Stimulated activated naive CD8-positive, alpha-beta T cell treated with anti-CD3 and anti-CD28 coated beads, Interleukin-15, Interleukin-2, amounts not matched to agents 100 ng/mL and 50 ng/mL, for 24 hours (primary cell): ENCODE data around the gene IZUMO2.

Experiments
- H3K27ac Mint-ChIP-seq: one replicate; pipeline ENCODE4 v1.8.0; 2021; ENCODE audit warnings: mild to moderate bottlenecking, mixed read lengths
- H3K27me3 Mint-ChIP-seq: one replicate; pipeline ENCODE4 v1.8.0; 2021; ENCODE audit warnings: mixed read lengths
- H3K36me3 Mint-ChIP-seq: one replicate; pipeline ENCODE4 v1.8.0; 2021; ENCODE audit warnings: low read depth, mixed read lengths
- H3K4me1 Mint-ChIP-seq: one replicate; pipeline ENCODE4 v1.8.0; 2021; ENCODE audit warnings: low read depth, mixed read lengths
- H3K4me3 Mint-ChIP-seq: one replicate; pipeline ENCODE4 v1.8.0; 2021; ENCODE audit warnings: mild to moderate bottlenecking, mixed read lengths
- H3K9me3 Mint-ChIP-seq: one replicate; pipeline ENCODE4 v1.8.0; 2021; ENCODE audit warnings: mixed read lengths

Gene IZUMO2

GRCh38 chr19:50162988-50163387, at the start of gene IZUMO2:
Gene IZUMO2 (minus strand): TSS chr19:50163281. CDS start chr19:50163194, 87 bp downstream.
- H3K36me3 Mint-ChIP-seq: no peaks in the 10 kb centered on the region
- H3K27me3 Mint-ChIP-seq: peaks cover 13% of the 10 kb centered on the region
- no peak within 1 kb of the TSS for H3K4me3 Mint-ChIP-seq
- no peak within 1 kb of the TSS for H3K27ac Mint-ChIP-seq
- no peaks in the 10 kb centered on the region for H3K4me1 Mint-ChIP-seq
- no peaks in the 10 kb centered on the region for H3K9me3 Mint-ChIP-seq

- Mint-ChIP-seq H3K27ac (no peak overlapping the region), H3K36me3 (no peaks in the 10 kb centered on the region), H3K4me1 (no peaks in the 10 kb centered on the region), H3K9me3 (peaks cover 7% of the 10 kb centered on the region), H3K27me3 (peaks cover 12% of the 10 kb centered on the region), H3K4me3 (no peak overlapping the region)
These were observed 47.3 kb upstream of the IZUMO2 start for GRCh38 chr19:50210425-50210824.

GRCh38 chr19:50209131-50209530, 46.0 kb upstream of the IZUMO2 start:
- no peaks in the 10 kb centered on the region for H3K4me1 Mint-ChIP-seq
- H3K9me3 Mint-ChIP-seq: peaks cover 7% of the 10 kb centered on the region
- no peak overlapping the region for H3K4me3 Mint-ChIP-seq
- no peak overlapping the region for H3K27ac Mint-ChIP-seq
- no peaks in the 10 kb centered on the region for H3K36me3 Mint-ChIP-seq
- H3K27me3 Mint-ChIP-seq: peaks cover 21% of the 10 kb centered on the region

GRCh38 chr19:50207730-50208129, 44.6 kb upstream of the IZUMO2 start:
- Mint-ChIP-seq H3K27ac (no peak overlapping the region), H3K4me3 (no peak overlapping the region), H3K27me3 (peaks cover 26% of the 10 kb centered on the region), H3K4me1 (no peaks in the 10 kb centered on the region), H3K9me3 (peaks cover 7% of the 10 kb centered on the region), H3K36me3 (no peaks in the 10 kb centered on the region)

- Mint-ChIP-seq H3K4me3 (no peak overlapping the region), H3K27me3 (peaks cover 41% of the 10 kb centered on the region), H3K36me3 (no peaks in the 10 kb centered on the region), H3K27ac (no peak overlapping the region), H3K4me1 (no peaks in the 10 kb centered on the region), H3K9me3 (no peaks in the 10 kb centered on the region)
These were observed 43.1 kb upstream of the IZUMO2 start for GRCh38 chr19:50206191-50206590.

- no peak overlapping the region for H3K4me3 Mint-ChIP-seq
- H3K9me3 Mint-ChIP-seq: no peaks in the 10 kb centered on the region
- H3K36me3 Mint-ChIP-seq: no peaks in the 10 kb centered on the region
- no peak overlapping the region for H3K27ac Mint-ChIP-seq
- peaks cover 46% of the 10 kb centered on the region for H3K27me3 Mint-ChIP-seq
- H3K4me1 Mint-ChIP-seq: no peaks in the 10 kb centered on the region
These were observed 42.6 kb upstream of the IZUMO2 start for GRCh38 chr19:50205681-50206138.

- Mint-ChIP-seq H3K27ac (no peak overlapping the region), H3K27me3 (peaks cover 47% of the 10 kb centered on the region)
These were observed 42.0 kb upstream of the IZUMO2 start for GRCh38 chr19:50204811-50205675.

GRCh38 chr19:50204081-50204428, 41.0 kb upstream of the IZUMO2 start:
- peaks cover 54% of the 10 kb centered on the region for H3K27me3 Mint-ChIP-seq
- no peaks in the 10 kb centered on the region for H3K36me3 Mint-ChIP-seq
- H3K4me1 Mint-ChIP-seq: no peaks in the 10 kb centered on the region
- H3K27ac Mint-ChIP-seq: no peak overlapping the region
- H3K4me3 Mint-ChIP-seq: no peak overlapping the region
- H3K9me3 Mint-ChIP-seq: no peaks in the 10 kb centered on the region

More at GRCh38 chr19:50204811-50205675, 42.0 kb upstream of the IZUMO2 start:
- Mint-ChIP-seq H3K9me3 (no peaks in the 10 kb centered on the region), H3K4me1 (no peaks in the 10 kb centered on the region), H3K36me3 (no peaks in the 10 kb centered on the region), H3K4me3 (no peak overlapping the region)

- H3K4me1 Mint-ChIP-seq: no peaks in the 10 kb centered on the region
- H3K27ac Mint-ChIP-seq: no peak within 1 kb of the TSS
- H3K36me3 Mint-ChIP-seq: no peaks in the 10 kb centered on the region
- H3K4me3 Mint-ChIP-seq: no peak within 1 kb of the TSS
- H3K9me3 Mint-ChIP-seq: no peaks in the 10 kb centered on the region
- H3K27me3 Mint-ChIP-seq: peaks cover 60% of the 10 kb centered on the region
These were observed 40.4 kb upstream of the IZUMO2 start, which contains the start of gene MYH14 for GRCh38 chr19:50203281-50204080. Gene MYH14 (plus strand): TSS chr19:50203622. CDS start chr19:50210366, 6,744 bp downstream.

GRCh38 chr19:50202962-50203280, 39.8 kb upstream of the IZUMO2 start:
- no peak overlapping the region for H3K4me3 Mint-ChIP-seq
- H3K9me3 Mint-ChIP-seq: no peaks in the 10 kb centered on the region
- H3K4me1 Mint-ChIP-seq: no peaks in the 10 kb centered on the region
- H3K36me3 Mint-ChIP-seq: no peaks in the 10 kb centered on the region
- H3K27me3 Mint-ChIP-seq: peaks cover 59% of the 10 kb centered on the region
- no peak overlapping the region for H3K27ac Mint-ChIP-seq

- Mint-ChIP-seq H3K4me3 (no peak overlapping the region), H3K36me3 (no peaks in the 10 kb centered on the region), H3K27ac (no peak overlapping the region), H3K27me3 (peaks cover 58% of the 10 kb centered on the region), H3K4me1 (no peaks in the 10 kb centered on the region), H3K9me3 (no peaks in the 10 kb centered on the region)
These were observed 39.3 kb upstream of the IZUMO2 start for GRCh38 chr19:50202386-50202785.

GRCh38 chr19:50199259-50199555, 36.1 kb upstream of the IZUMO2 start:
- no peaks in the 10 kb centered on the region for H3K9me3 Mint-ChIP-seq
- H3K36me3 Mint-ChIP-seq: no peaks in the 10 kb centered on the region
- peak overlapping the region; percentile 40 for H3K27ac Mint-ChIP-seq
- no peak overlapping the region for H3K4me3 Mint-ChIP-seq
- H3K4me1 Mint-ChIP-seq: no peaks in the 10 kb centered on the region
- peaks cover 61% of the 10 kb centered on the region for H3K27me3 Mint-ChIP-seq

- Mint-ChIP-seq H3K27ac (peak overlapping the region; percentile 40), H3K4me3 (no peak overlapping the region), H3K4me1 (no peaks in the 10 kb centered on the region), H3K9me3 (no peaks in the 10 kb centered on the region), H3K27me3 (peaks cover 58% of the 10 kb centered on the region), H3K36me3 (no peaks in the 10 kb centered on the region)
These were observed 35.6 kb upstream of the IZUMO2 start for GRCh38 chr19:50198431-50199258.

- H3K27me3 Mint-ChIP-seq: peaks cover 61% of the 10 kb centered on the region
- no peaks in the 10 kb centered on the region for H3K9me3 Mint-ChIP-seq
- H3K4me1 Mint-ChIP-seq: no peaks in the 10 kb centered on the region
- H3K36me3 Mint-ChIP-seq: no peaks in the 10 kb centered on the region
- H3K27ac Mint-ChIP-seq: no peak overlapping the region
- no peak overlapping the region for H3K4me3 Mint-ChIP-seq
These were observed 34.3 kb upstream of the IZUMO2 start for GRCh38 chr19:50197348-50197747.
